CD4-positive, alpha-beta T cell (primary cell): Measurements from ENCODE around the gene ITGB6. TPM values are rescaled to one million over a fixed set of nuclear protein-coding genes. Genes with fewer than 3 reads are reported as not detected.

Experiments used
- ATAC-seq: fragments of 200-7000 bp; cut with Tn5 transposase; one replicate; pipeline ENCODE4 v1.10.0; 2022; ENCODE audit warnings: mild to moderate bottlenecking; ENCODE audit not compliant: poor library complexity
- CTCF ChIA-PET: fragments of 350-600 bp; sonication (Branson Sonifier 250); formaldehyde crosslinking; loops from one replicate; lab custom pipeline; 2021; ENCODE audit warnings: antibody characterized with exemption, inconsistent platforms; lab: Charles Lee
- POLR2A ChIA-PET: fragments of 350-600 bp; sonication (Branson Sonifier 250); formaldehyde crosslinking; loops from one replicate; lab custom pipeline; 2021; ENCODE audit warnings: antibody characterized with exemption, inconsistent platforms; lab: Charles Lee
- DNase-seq, 14 experiments: peaks; one replicate each; pipeline ENCODE4 v3.0.0-alpha.2; 2013 to 2020; ENCODE audit warnings: mixed read lengths in 2 of 14
- H3K27ac ChIP-seq, 2 donors: one replicate each; pipeline versions ENCODE4 v1.5.1 to v1.7.0; 2013; ENCODE audit warnings: low read length in 2 of 2, low read depth in 1 of 2, mild to moderate bottlenecking in 1 of 2
- H3K27me3 ChIP-seq, 2 experiments: 1 replicate in 1 of 2; 2 replicates in 1 of 2; pipeline versions ENCODE4 v1.6.1 to v1.7.0; 2013; ENCODE audit warnings: low read length in 2 of 2, control low read depth in 1 of 2, mild to moderate bottlenecking in 1 of 2, moderate library complexity in 1 of 2; ENCODE audit not compliant: insufficient read depth in 2 of 2, control insufficient read depth in 1 of 2
- H3K36me3 ChIP-seq: one replicate; pipeline ENCODE4 v1.6.1; 2013; ENCODE audit warnings: low read length, control low read depth; ENCODE audit not compliant: insufficient read depth
- H3K4me1 ChIP-seq: one replicate; pipeline ENCODE4 v1.6.1; 2013; ENCODE audit warnings: low read length, control low read depth; ENCODE audit not compliant: insufficient read depth
- H3K4me3 ChIP-seq: one replicate; pipeline ENCODE4 v1.5.1; 2013; ENCODE audit warnings: mild to moderate bottlenecking, low read length, moderate library complexity
- H3K9me3 ChIP-seq, 2 experiments: 1 replicate in 1 of 2; 2 replicates in 1 of 2; pipeline versions ENCODE4 v1.6.1 to v1.7.0; 2013; ENCODE audit warnings: low read length in 2 of 2, mild to moderate bottlenecking in 2 of 2, control low read depth in 1 of 2, moderate library complexity in 1 of 2; ENCODE audit not compliant: control insufficient read depth in 1 of 2, insufficient read depth in 1 of 2
- H3K27ac Mint-ChIP-seq: one replicate; pipeline ENCODE4 v1.8.0; 2020; ENCODE audit warnings: mixed read lengths
- H3K27me3 Mint-ChIP-seq: one replicate; pipeline ENCODE4 v1.8.0; 2021; ENCODE audit warnings: mixed read lengths
- H3K36me3 Mint-ChIP-seq: one replicate; pipeline ENCODE4 v1.8.0; 2021; ENCODE audit warnings: low read depth, mixed read lengths
- H3K4me1 Mint-ChIP-seq: one replicate; pipeline ENCODE4 v1.8.0; 2021; ENCODE audit warnings: low read depth, mixed read lengths
- H3K4me3 Mint-ChIP-seq: one replicate; pipeline ENCODE4 v1.8.0; 2020; ENCODE audit warnings: mild to moderate bottlenecking, mixed read lengths
- H3K9me3 Mint-ChIP-seq: one replicate; pipeline ENCODE4 v1.8.0; 2020; ENCODE audit warnings: mixed read lengths
- CTCF ChIP-seq: fragments of 200-600 bp; IDR thresholded peaks from one replicate; pipeline ENCODE4 v1.8.0; 2022; ENCODE audit warnings: antibody characterized with exemption, mild to moderate bottlenecking
- intact Hi-C, 2 experiments: fragments of 100-400 bp; cut with DNase I in 1 of 2; cut with micrococcal nuclease in 1 of 2; formaldehyde crosslinking; loops; one replicate each; pipeline versions ENCODE4 v1.15.1 to v1.9.0; 2023 to 2025; cut with DNase I, micrococcal nuclease
- total RNA-seq, 174 experiments: library from RNA in 2 of 174; stranded (reverse) in 2 of 174; gene quantifications; one replicate each; pipeline ENCODE4 v1.2.3 and lab custom pipeline; 2021 to 2026

The ITGB6 gene
- total RNA-seq, 2 experiments from 2014 or later = not detected

GRCh38 chr2:160111951-160112798 is 87.9 kb downstream of the ITGB6 start:
- Histone ChIP-seq H3K27me3 (peaks cover 0 to 4% of the 10 kb centered on the region in 2 experiments), H3K36me3 (no peaks in the 10 kb centered on the region), H3K4me1 (no peaks in the 10 kb centered on the region), H3K4me3 (no peak overlapping the region), H3K9me3 (no peaks in the 10 kb centered on the region), H3K27ac (no peak overlapping the region)
- ChIA-PET POLR2A (no interaction called here), CTCF (interaction anchor here (0.9 kb wide), 1 partner anchor 882 kb away, joined by 3 read pairs; no protein-coding TSS in a partner anchor)
- Mint-ChIP-seq H3K9me3 (no peaks in the 10 kb centered on the region), H3K4me3 (no peak overlapping the region), H3K4me1 (no peaks in the 10 kb centered on the region), H3K27me3 (peaks cover 6% of the 10 kb centered on the region), H3K36me3 (no peaks in the 10 kb centered on the region), H3K27ac (no peak overlapping the region)
- no peak for TF ChIP-seq CTCF
- ATAC-seq (no peak), DNase-seq (no peak)
- intact Hi-C loops = loop anchor here in 1 of 2 experiments (2.0 kb wide), 1 partner anchor 99 kb away; no protein-coding TSS in a partner anchor

- ChIA-PET POLR2A (interaction anchor here (1.3 kb wide), 2 partner anchors 70 to 884 kb away, joined by 4 read pairs; no protein-coding TSS in a partner anchor), CTCF (interaction anchor here (0.6 to 1.9 kb wide), 5 partner anchors 13 to 953 kb away, joined by 3 to 14 read pairs (median 4); no protein-coding TSS in a partner anchor)
- no peaks in the 10 kb centered on the region for H3K4me1 ChIP-seq
- H3K27ac ChIP-seq = no peak overlapping the region
- H3K27me3 ChIP-seq = peaks cover 0 to 4% of the 10 kb centered on the region in 2 experiments
- intact Hi-C loops = loop anchor here (1.0 to 2.0 kb wide), 4 partner anchors 100 to 884 kb away; no protein-coding TSS in a partner anchor
- no peaks in the 10 kb centered on the region for H3K9me3 ChIP-seq
- Mint-ChIP-seq H3K27me3 (peaks cover 6% of the 10 kb centered on the region), H3K27ac (no peak overlapping the region), H3K4me3 (no peak overlapping the region), H3K36me3 (no peaks in the 10 kb centered on the region), H3K4me1 (no peaks in the 10 kb centered on the region), H3K9me3 (no peaks in the 10 kb centered on the region)
- no peaks in the 10 kb centered on the region for H3K36me3 ChIP-seq
- no peak overlapping the region for H3K4me3 ChIP-seq
- TF ChIP-seq CTCF = no peak
- ATAC-seq (no peak), DNase-seq (no peak)
Measured at GRCh38 chr2:160110674-160111239, 89.3 kb downstream of the ITGB6 start.

- no peaks in the 10 kb centered on the region for H3K36me3 Mint-ChIP-seq
- no peaks in the 10 kb centered on the region for H3K4me1 Mint-ChIP-seq
- DNase-seq (peak in 13 of 14 experiments; percentile 11 to 78 (median 31)), ATAC-seq (peak; percentile 84)
- H3K4me3 Mint-ChIP-seq = no peak overlapping the region
- intact Hi-C loops = loop anchor here (1.0 to 5.0 kb wide), 6 partner anchors 100 to 952 kb away; no protein-coding TSS in a partner anchor
- ChIA-PET CTCF (interaction anchor here (0.6 to 1.9 kb wide), 5 partner anchors 13 to 954 kb away, joined by 3 to 14 read pairs (median 3); no protein-coding TSS in a partner anchor), POLR2A (interaction anchor here (1.3 kb wide), 2 partner anchors 71 to 884 kb away, joined by 4 read pairs; no protein-coding TSS in a partner anchor)
- Histone ChIP-seq H3K27me3 (peaks cover 0 to 4% of the 10 kb centered on the region in 2 experiments), H3K27ac (no peak overlapping the region), H3K4me3 (no peak overlapping the region), H3K36me3 (no peaks in the 10 kb centered on the region), H3K9me3 (no peaks in the 10 kb centered on the region), H3K4me1 (no peaks in the 10 kb centered on the region)
- no peaks in the 10 kb centered on the region for H3K9me3 Mint-ChIP-seq
- peaks cover 6% of the 10 kb centered on the region for H3K27me3 Mint-ChIP-seq
- H3K27ac Mint-ChIP-seq = no peak overlapping the region
- TF ChIP-seq CTCF = peak; percentile 81
Measured at GRCh38 chr2:160109939-160110673, 90.0 kb downstream of the ITGB6 start.
